GM06990 (cell line): ENCODE measurements around the gene CAPZB.

ENCODE experiments used
- DNase-seq: peaks from one replicate; pipeline ENCODE4 v3.0.0-alpha.2; 2011; ENCODE audit not compliant: insufficient read length; ENCODE audit errors: extremely low read depth
- H3K27me3 ChIP-seq: replicated peaks from 2 replicates; pipeline ENCODE4 v1.6.0; 2011; ENCODE audit warnings: low read length; ENCODE audit not compliant: control insufficient read depth, insufficient read depth
- H3K36me3 ChIP-seq: 2 replicates; pipeline ENCODE4 v1.5.1; 2011; ENCODE audit warnings: low read length; ENCODE audit not compliant: control insufficient read depth, insufficient read depth
- H3K4me3 ChIP-seq: replicated peaks from 2 replicates; pipeline ENCODE4 v1.5.1; 2011; ENCODE audit warnings: low read depth, mild to moderate bottlenecking, control low read depth, low read length
- TF ChIP-seq, protein P1 (sequence below): IDR thresholded peaks from 2 replicates; pipeline ENCODE4 v1.5.1; 2011; ENCODE audit warnings: low read length, control low read depth, mild to moderate bottlenecking, inconsistent platforms; ENCODE audit not compliant: insufficient read depth, poor library complexity, severe bottlenecking

Gene CAPZB

DNA sequence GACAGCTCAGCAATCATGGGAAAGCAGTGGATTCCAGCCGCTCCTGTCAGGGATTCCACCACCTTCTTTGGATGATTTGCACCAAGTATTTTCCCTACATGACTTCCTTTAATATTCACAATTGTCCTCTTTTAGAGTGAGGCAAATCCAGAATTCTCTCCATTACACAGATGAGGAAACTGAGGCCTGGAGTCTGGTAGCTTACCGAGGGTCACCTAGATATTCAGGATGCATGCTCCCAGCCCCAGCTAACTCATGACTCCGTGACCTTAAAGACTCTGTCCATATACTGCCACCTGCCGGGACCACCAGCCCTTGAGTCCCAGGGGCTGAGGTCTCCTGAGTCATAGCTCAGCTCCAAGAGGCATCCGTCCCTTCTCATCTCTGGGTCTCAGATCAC, 80.6 kb downstream of the CAPZB start:
- DNase-seq: no peak
- Histone ChIP-seq H3K4me3 (no peak overlapping the region), H3K36me3 (peaks cover 13% of the 10 kb centered on the region), H3K27me3 (no peaks in the 10 kb centered on the region)
- TF ChIP-seq, protein P1, sequence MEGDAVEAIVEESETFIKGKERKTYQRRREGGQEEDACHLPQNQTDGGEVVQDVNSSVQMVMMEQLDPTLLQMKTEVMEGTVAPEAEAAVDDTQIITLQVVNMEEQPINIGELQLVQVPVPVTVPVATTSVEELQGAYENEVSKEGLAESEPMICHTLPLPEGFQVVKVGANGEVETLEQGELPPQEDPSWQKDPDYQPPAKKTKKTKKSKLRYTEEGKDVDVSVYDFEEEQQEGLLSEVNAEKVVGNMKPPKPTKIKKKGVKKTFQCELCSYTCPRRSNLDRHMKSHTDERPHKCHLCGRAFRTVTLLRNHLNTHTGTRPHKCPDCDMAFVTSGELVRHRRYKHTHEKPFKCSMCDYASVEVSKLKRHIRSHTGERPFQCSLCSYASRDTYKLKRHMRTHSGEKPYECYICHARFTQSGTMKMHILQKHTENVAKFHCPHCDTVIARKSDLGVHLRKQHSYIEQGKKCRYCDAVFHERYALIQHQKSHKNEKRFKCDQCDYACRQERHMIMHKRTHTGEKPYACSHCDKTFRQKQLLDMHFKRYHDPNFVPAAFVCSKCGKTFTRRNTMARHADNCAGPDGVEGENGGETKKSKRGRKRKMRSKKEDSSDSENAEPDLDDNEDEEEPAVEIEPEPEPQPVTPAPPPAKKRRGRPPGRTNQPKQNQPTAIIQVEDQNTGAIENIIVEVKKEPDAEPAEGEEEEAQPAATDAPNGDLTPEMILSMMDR: no peak

DNA sequence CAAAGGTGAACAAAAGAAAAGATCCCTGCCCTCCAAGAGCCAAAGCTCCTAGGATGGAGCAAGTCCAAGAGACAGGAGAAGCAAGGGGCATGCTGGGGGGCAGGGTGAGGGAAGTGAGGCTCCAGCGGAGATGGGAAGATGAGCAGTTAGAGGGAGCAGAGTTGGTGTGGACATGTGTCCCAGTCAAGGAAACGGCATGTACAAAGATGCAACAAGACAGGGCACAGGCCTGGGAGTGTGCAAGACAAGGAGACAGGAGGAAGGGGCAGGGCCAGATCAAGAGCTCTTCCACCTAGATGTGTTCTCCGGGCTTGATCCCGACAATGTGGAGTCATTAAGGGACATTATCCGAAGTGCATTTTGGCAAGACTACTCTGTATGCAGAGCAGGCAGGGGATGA, 82.1 kb downstream of the CAPZB start:
- TF ChIP-seq, protein P1: no peak
- no peak for DNase-seq
- H3K4me3 ChIP-seq: no peak overlapping the region
- peaks cover 13% of the 10 kb centered on the region for H3K36me3 ChIP-seq
- no peaks in the 10 kb centered on the region for H3K27me3 ChIP-seq

DNA sequence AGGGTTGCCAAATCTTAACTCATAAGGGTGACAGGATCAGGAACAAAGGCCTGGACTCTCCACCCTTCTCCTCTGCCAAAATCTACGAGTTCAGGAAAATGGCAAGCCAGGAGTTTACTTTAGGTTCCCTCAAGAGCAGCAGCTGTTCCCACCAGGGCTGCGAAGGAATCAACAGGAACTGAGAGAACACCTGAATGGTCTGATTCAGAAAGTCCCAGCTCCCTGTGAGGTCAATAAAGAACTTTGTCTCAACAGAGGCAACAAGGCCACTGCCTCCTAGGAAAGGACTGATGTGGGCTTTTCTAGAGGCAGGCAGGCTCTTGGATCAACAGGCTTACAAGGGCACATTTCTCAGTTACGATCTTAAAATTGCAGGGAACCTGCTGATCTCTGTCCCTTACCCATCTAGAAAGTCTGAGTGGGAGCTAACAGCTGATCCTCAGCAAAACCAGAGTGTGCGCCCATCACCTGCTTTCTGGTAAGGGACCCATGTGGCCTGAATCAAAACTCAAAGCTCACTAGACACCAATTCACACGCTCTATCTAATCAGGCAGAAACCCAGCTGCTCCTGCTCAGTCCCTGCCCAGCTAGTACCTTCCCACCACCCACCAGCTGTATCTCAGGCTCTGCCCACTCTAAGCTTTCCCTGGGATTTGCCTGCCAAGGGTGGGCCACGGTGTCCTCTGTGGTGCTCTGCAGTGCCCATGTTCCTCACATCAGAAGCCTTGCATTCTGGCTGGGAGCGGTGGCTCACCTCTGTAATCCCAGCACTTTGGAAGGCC, 83.1 kb downstream of the CAPZB start:
- Histone ChIP-seq H3K27me3 (no peaks in the 10 kb centered on the region), H3K4me3 (no peak overlapping the region), H3K36me3 (peaks cover 10% of the 10 kb centered on the region)
- TF ChIP-seq, protein P1: no peak
- no peak for DNase-seq

DNA sequence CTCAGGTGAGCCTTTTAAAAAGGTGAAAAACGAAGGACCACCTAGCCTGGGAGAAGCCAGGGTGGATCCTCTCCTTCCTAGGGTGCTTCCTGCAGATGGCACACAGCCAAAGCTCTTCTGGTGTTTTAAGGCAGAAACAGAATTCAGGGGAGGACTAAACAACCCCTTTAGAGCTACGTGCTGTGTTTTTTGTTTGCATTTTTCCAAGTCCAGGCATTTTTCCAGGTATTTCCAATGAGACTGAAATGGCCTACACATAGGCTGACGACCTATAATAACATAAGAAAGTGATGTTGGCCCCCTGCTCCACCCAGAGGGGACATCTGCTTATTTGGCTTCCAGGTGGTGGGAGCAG, 83.8 kb downstream of the CAPZB start:
- no peak for DNase-seq
- no peaks in the 10 kb centered on the region for H3K27me3 ChIP-seq
- H3K36me3 ChIP-seq: peaks cover 11% of the 10 kb centered on the region
- TF ChIP-seq, protein P1: no peak
- H3K4me3 ChIP-seq: no peak overlapping the region

DNA sequence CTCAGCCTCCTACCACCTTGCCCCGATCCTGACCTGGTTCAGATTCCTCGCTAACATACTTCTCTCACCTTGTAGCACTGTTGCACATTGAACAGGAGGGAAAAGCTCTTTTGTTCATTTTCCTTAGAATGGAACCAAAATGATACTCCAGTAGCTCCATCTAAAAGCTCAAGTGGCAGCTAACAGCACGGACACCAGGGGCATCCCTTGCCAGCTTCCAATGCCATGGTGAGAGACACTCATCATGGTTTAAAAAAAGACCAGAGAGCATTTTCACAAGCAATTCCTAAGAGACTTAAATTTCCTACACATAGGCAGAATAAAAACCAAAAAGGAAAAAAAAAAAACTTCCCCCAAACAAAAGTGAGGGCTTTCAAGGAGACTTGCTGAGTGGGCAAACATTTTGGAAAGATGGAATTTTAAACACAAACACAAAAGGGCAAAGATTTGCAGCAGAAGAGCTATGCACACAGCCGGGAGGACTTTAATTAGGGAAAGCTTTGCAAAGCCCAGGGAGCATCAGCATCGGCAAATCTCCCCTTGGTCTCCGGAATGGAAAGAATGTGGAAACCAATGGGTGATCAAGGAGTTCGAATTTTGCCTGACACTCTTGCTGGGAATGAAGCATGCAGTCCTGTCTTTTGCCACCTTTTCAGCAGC, 84.3 kb downstream of the CAPZB start:
- DNase-seq: no peak
- Histone ChIP-seq H3K36me3 (peaks cover 11% of the 10 kb centered on the region), H3K4me3 (no peak overlapping the region), H3K27me3 (no peaks in the 10 kb centered on the region)
- TF ChIP-seq, protein P1: no peak
